IMR-90 (cell line): ENCODE data around the gene CD99. TPM values are rescaled to one million over a fixed set of nuclear protein-coding genes. Genes with fewer than 3 reads are reported as not detected.

Experiments used
- RFX5 ChIP-seq: IDR thresholded peaks from 2 replicates; pipeline ENCODE4 v1.8.0; 2012; ENCODE audit warnings: low read depth, mild to moderate bottlenecking, low read length, moderate library complexity
- polyA plus RNA-seq, 3 experiments: library from polyadenylated mRNA; depleted of rRNA; stranded (reverse); fragments of >200 nt; gene quantifications; 2 replicates each; pipeline ENCODE4 v1.2.3, GENCODE V29; 2012; ENCODE audit warnings: low replicate concordance in 1 of 3
- total RNA-seq: library from RNA; depleted of rRNA; stranded (reverse); fragments of >200 nt; gene quantifications from 2 replicates; pipeline ENCODE4 v1.2.3, GENCODE V29; 2012
- TF ChIP-seq, protein P1 (sequence below): conservative IDR thresholded peaks from 2 replicates; pipeline ENCODE4 v1.5.1; 2012; ENCODE audit warnings: mild to moderate bottlenecking, low read depth, low read length, improper control_type of control experiment

Gene CD99
- total and polyA plus RNA-seq, 2 of the 4 experiments (the other 2 are of a cell fraction) = 102 to 369 TPM

DNA sequence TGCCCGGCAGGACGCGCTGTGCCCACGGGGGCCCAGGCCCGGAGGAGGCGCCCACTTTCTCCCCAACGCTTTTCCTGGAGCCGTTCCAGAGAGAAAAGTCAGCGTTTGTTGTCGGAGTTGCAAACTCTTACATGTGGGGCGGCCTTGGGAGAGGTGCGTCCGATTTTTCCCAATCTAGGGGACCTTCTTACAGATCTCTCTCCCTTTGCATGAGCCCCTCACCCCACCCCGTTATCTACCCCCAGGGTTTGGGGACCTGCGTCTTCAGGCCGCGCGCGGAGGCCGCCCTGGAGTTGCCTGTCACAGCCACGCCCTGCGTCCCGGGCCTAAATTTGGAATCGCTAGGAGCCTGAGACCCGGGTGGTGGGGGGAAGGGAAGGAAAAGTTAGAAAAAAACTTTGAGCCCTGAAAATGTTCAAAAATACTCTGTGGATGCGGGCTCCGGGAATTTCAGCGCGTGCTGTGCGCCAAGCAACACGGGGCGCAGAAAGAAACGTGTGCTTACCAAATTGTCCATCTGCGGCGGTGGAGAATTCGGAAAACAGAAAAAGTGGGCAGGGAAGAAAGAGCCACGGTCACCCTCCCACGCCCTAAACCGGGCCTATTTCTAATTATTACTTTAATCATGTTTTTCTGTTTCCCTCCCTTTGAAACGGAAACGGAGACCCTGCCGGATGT, 587 bp downstream of the CD99 start (continued):
- TF ChIP-seq, protein P1, sequence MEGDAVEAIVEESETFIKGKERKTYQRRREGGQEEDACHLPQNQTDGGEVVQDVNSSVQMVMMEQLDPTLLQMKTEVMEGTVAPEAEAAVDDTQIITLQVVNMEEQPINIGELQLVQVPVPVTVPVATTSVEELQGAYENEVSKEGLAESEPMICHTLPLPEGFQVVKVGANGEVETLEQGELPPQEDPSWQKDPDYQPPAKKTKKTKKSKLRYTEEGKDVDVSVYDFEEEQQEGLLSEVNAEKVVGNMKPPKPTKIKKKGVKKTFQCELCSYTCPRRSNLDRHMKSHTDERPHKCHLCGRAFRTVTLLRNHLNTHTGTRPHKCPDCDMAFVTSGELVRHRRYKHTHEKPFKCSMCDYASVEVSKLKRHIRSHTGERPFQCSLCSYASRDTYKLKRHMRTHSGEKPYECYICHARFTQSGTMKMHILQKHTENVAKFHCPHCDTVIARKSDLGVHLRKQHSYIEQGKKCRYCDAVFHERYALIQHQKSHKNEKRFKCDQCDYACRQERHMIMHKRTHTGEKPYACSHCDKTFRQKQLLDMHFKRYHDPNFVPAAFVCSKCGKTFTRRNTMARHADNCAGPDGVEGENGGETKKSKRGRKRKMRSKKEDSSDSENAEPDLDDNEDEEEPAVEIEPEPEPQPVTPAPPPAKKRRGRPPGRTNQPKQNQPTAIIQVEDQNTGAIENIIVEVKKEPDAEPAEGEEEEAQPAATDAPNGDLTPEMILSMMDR = no peak
- no peak for TF ChIP-seq RFX5
